Pancreas (tissue), 10 donors: ENCODE measurements around the gene NSUN2. TPM values are rescaled to one million over a fixed set of nuclear protein-coding genes. Genes with fewer than 3 reads are reported as not detected.

Experiments used
- ATAC-seq, 4 donors: fragments of 200-7000 bp; cut with Tn5 transposase; one replicate each; pipeline versions ENCODE4 v1.8.0 to v1.9.1; 2020; ENCODE audit warnings: mild to moderate bottlenecking in 4 of 4, moderate library complexity in 4 of 4
- DNase-seq, 6 donors: peaks; one replicate each; pipeline ENCODE4 v3.0.0-alpha.2; 2020
- FAIRE-seq: peaks from 2 replicates; lab custom pipeline; 2012; peaks lifted over from hg19 to GRCh38; lab: Jason Lieb, UNC
- H3K27ac ChIP-seq, 4 donors: fragments of 200-600 bp; sonication (generic); 1 replicate in 3 of 4; 2 replicates in 1 of 4; pipeline versions ENCODE4 v1.5.0 to v1.8.0; 2020
- H3K27me3 ChIP-seq, 4 donors: fragments of 200-600 bp; one replicate each; pipeline ENCODE4 v1.8.0; 2021
- H3K36me3 ChIP-seq, 3 donors: fragments of 200-600 bp; sonication (generic) in 1 of 3; one replicate each; pipeline versions ENCODE4 v1.5.0 to v1.8.0; 2020 to 2021
- H3K4me1 ChIP-seq, 3 donors: fragments of 200-600 bp; one replicate each; pipeline ENCODE4 v1.8.0; 2021
- H3K4me3 ChIP-seq, 4 donors: fragments of 200-600 bp; sonication (generic) in 2 of 4; one replicate each; pipeline versions ENCODE4 v1.5.0 to v1.8.0; 2020 to 2021
- H3K9me3 ChIP-seq, 4 donors: fragments of 200-600 bp; one replicate each; pipeline ENCODE4 v1.8.0; 2021
- WGBS, 2 donors: extraction: QIAGEN DNeasy Blood & Tissue Kit; methylation state at CpG; one replicate each; pipeline ENCODE4 v1.1.7; 2013; 5-methylcytosine and 5-hydroxymethylcytosine counted together
- intact Hi-C, 3 donors: fragments of 100-400 bp; cut with DNase I; formaldehyde crosslinking; loops; one replicate each; pipeline versions ENCODE4 v1.11.1 to v1.14.2; 2022
- polyA plus RNA-seq, 2 donors: library from polyadenylated mRNA; stranded (reverse); fragments of 200-250 nt; gene quantifications; one replicate each; pipeline ENCODE4 v1.2.3, GENCODE V29; 2013
- total RNA-seq, 6 donors: library from RNA; stranded (reverse); fragmentation: NEBNext Ultra II Directional in 4 of 6; extraction: Animal tissue kit (Norgen Biotek cat#: 25700) in 4 of 6; gene quantifications; one replicate each; pipeline versions ENCODE4 v1.2.1 to v1.2.4, GENCODE V29; 2021 to 2023
- TF ChIP-seq, protein P1 (sequence below), 4 donors: fragments of 200-600 bp; sonication (generic) in 3 of 4; IDR thresholded peaks; one replicate each; pipeline versions ENCODE4 v1.5.0 to v1.8.0; 2021; ENCODE audit warnings: antibody characterized with exemption in 4 of 4
- donor health status: healthy with polysubstance abuse.
- donor health status: DM: no; HTN: no; CAD: no; lungs with moderate emphysema.
- donor health status: DM: no; HTN: no; CAD: no.
- donor health status: control.
- donor health status: control.
- donor health status: Bipolar disorder and iron deficiency.
- donor health status: DM: yes; HTN: yes; CAD: no.
- donor health status: DM: no; HTN: no; CAD: no.
- donor health status: DM: no; HTN: no; CAD: no.
- donor health status: DM: yes; HTN: yes; CAD: no.

NSUN2 gene
- total and polyA plus RNA-seq, 8 donors = 15.6 to 56.4 (median 20.0) TPM

DNA sequence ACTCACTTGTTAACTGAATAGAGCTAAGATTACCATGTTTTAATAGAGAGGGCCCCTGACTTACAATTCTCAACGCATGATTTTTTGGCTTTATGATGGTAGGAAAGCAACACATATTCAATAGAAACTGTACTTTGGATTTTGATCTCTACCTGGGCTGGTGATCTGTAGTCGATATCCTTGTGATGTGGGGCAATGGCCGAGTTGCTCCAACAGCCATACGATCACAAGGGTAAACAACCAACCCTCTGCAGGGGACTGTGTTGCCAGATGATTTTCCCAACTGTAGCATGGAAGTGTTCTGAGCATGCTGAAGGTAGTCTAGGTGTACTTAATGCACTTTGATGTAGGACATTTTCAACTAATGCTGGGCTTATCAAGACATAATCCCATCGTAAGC lies 36.5 kb downstream of the NSUN2 start:
- ATAC-seq (no peak), FAIRE-seq (no peak), DNase-seq (no peak)
- 92 to 93% methylated on average over 5 of the region's 5 CpGs for WGBS, 2 donors
- TF ChIP-seq, protein P1, sequence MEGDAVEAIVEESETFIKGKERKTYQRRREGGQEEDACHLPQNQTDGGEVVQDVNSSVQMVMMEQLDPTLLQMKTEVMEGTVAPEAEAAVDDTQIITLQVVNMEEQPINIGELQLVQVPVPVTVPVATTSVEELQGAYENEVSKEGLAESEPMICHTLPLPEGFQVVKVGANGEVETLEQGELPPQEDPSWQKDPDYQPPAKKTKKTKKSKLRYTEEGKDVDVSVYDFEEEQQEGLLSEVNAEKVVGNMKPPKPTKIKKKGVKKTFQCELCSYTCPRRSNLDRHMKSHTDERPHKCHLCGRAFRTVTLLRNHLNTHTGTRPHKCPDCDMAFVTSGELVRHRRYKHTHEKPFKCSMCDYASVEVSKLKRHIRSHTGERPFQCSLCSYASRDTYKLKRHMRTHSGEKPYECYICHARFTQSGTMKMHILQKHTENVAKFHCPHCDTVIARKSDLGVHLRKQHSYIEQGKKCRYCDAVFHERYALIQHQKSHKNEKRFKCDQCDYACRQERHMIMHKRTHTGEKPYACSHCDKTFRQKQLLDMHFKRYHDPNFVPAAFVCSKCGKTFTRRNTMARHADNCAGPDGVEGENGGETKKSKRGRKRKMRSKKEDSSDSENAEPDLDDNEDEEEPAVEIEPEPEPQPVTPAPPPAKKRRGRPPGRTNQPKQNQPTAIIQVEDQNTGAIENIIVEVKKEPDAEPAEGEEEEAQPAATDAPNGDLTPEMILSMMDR (IDR thresholded peaks at IDR 0.05) = no peak
- H3K4me3 ChIP-seq = no peak overlapping the region
- H3K27ac ChIP-seq = no peak overlapping the region
- no peaks in the 10 kb centered on the region for H3K9me3 ChIP-seq
- no peaks in the 10 kb centered on the region for H3K27me3 ChIP-seq
- H3K36me3 ChIP-seq = peaks cover 0 to 26% (median 9%) of the 10 kb centered on the region in 3 donors
- intact Hi-C loops = no loop called here
- no peaks in the 10 kb centered on the region for H3K4me1 ChIP-seq

DNA sequence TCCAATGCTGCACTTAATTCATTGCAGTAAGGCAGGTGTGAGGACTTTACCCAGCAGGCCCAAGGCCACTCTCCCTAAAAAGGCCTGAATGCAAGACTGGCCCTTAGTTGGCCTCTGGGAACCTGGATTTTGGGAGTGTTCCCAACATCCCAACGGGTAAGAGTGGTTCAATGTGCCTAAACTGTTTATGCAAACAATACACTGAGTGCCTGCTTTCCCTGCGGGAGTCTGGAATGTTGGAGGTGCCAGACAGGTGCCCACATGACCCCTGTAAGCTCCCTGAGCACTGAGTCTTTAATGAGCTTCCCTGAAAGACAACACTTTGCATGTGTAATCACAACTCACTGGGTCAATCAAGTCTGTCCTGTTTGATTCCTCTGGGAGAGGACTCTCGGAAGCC lies 37.4 kb downstream of the NSUN2 start:
- Histone ChIP-seq H3K4me3 (no peak overlapping the region), H3K27me3 (no peaks in the 10 kb centered on the region), H3K9me3 (no peaks in the 10 kb centered on the region), H3K36me3 (peaks cover 0 to 26% (median 9%) of the 10 kb centered on the region in 3 donors), H3K4me1 (no peaks in the 10 kb centered on the region), H3K27ac (no peak overlapping the region)
- FAIRE-seq = no peak
- ATAC-seq = no peak
- TF ChIP-seq, protein P1 (IDR thresholded peaks at IDR 0.05) = no peak
- intact Hi-C loops = no loop called here
- WGBS, 2 donors = 64 to 70% methylated on average over 3 of the region's 3 CpGs
- no peak for DNase-seq

DNA sequence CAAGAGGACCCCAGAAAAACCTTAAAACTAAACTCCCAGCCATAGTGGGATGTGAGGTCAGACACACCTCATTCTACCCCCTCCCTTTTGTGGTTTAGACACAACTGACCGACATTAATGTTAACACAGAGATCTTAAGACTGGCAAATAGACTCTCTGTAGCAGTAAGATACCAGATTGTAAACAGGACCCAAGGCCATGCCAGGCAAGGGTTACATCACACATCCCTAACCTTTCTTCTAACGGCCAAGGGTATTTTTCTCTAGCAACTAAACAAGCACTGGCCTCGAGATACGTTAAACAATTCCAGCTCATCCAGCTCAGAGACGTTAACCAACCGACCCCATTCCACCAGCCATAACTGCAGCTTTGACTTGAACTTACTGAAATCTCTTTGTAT lies 38.8 kb downstream of the NSUN2 start:
- WGBS, 2 donors = 51 to 62% methylated on average over 6 of the region's 6 CpGs
- FAIRE-seq = no peak
- Histone ChIP-seq H3K9me3 (no peaks in the 10 kb centered on the region), H3K36me3 (peaks cover 0 to 19% (median 8%) of the 10 kb centered on the region in 3 donors), H3K4me1 (no peaks in the 10 kb centered on the region), H3K4me3 (no peak overlapping the region), H3K27me3 (no peaks in the 10 kb centered on the region), H3K27ac (no peak overlapping the region)
- ATAC-seq = no peak
- intact Hi-C loops = no loop called here
- DNase-seq = no peak
- TF ChIP-seq, protein P1 (IDR thresholded peaks at IDR 0.05) = no peak

DNA sequence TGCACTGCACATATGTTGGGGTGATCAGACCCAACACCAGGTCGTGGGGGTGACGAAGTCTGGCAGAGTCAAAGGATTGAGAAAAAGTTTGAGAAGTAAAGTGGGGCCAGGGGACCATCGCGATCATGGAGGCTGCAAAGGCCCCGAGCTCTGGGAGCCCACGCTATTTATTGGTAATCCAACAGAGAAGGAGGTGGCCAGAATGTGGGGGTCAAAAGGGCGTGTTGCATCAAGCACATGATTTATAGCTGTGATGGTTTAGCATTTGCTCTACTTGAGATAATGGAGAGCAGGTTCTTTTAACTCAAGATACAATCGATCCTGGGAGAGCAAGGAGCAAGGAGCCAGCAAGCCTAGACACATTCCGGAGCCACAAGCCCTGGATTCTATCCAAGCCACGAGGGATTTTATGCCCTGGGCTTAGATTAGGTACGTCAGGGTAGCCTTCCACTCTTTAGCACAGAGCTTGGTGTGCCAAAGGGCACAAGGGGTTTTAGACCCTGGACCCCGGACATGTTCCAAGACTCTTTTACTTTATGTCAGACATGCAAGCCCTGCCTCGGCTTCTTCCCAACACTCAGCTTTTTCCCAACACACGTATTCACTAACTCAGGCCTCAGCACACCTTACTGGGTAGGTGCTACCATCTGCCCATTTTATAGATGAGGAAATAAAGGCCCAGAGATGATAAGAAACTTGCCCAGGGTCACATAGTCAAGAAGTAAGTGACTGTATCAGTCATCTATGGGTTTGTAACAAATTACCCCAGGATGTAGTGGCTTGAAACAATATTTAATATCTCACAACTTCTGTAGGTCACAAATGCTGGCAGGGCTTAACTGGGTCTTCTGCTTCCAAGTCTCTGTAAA lies 39.5 kb downstream of the NSUN2 start:
- ATAC-seq (no peak), FAIRE-seq (no peak), DNase-seq (no peak)
- Histone ChIP-seq H3K4me1 (no peaks in the 10 kb centered on the region), H3K9me3 (no peaks in the 10 kb centered on the region), H3K27ac (no peak overlapping the region), H3K27me3 (no peaks in the 10 kb centered on the region), H3K36me3 (peaks cover 0 to 12% (median under 1%) of the 10 kb centered on the region in 3 donors), H3K4me3 (no peak overlapping the region)
- intact Hi-C loops = no loop called here
- 70 to 84% methylated on average over 14 of the region's 14 CpGs for WGBS, 2 donors
- TF ChIP-seq, protein P1 (IDR thresholded peaks at IDR 0.05) = no peak

DNA sequence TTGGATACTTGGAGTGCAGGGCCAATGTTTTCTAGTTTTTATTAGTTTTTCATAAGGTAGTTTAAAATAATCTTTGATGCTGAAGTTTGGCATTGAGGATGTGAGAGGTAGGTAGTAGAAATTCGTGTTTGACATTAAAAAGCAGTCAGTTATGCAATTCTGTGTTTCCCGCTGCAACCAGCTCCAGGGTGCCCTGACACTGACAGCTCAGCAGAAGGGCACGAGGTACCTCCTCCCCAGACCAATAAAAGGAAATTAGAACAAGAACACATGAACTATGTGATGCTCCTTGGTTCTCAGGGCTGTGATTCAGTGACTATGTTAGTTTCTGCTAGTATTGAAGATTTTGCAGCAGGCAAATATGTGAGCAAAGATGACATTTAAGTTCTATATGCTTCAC lies 40.2 kb downstream of the NSUN2 start:
- ATAC-seq = no peak
- WGBS, 2 donors = 64 to 67% methylated on average over 3 of the region's 3 CpGs
- H3K27ac ChIP-seq = no peak overlapping the region
- no peaks in the 10 kb centered on the region for H3K4me1 ChIP-seq
- peaks cover 0 to 11% (median 0%) of the 10 kb centered on the region in 3 donors for H3K36me3 ChIP-seq
- no peak for DNase-seq
- TF ChIP-seq, protein P1 (IDR thresholded peaks at IDR 0.05) = no peak
- H3K4me3 ChIP-seq = no peak overlapping the region
- intact Hi-C loops = no loop called here
- no peaks in the 10 kb centered on the region for H3K9me3 ChIP-seq
- no peak for FAIRE-seq
- no peaks in the 10 kb centered on the region for H3K27me3 ChIP-seq
